Heart left ventricle (tissue), 13 donors: Measurements from ENCODE around the gene EXOC2.

Experiments used
- POLR2A ChIP-seq, 2 donors: fragments of 450-650 bp; IDR thresholded peaks; one replicate each; pipeline ENCODE4 v1.6.1; 2017; ENCODE audit warnings: antibody characterized with exemption in 2 of 2, mild to moderate bottlenecking in 2 of 2, moderate library complexity in 2 of 2
- TF ChIP-seq, protein P1 (sequence below), 12 donors: fragments of 200-600 bp; sonication (generic) in 4 of 12; IDR thresholded peaks; one replicate each; pipeline versions ENCODE4 v1.5.0 to v1.8.0; 2018 to 2022; ENCODE audit warnings: antibody characterized with exemption in 12 of 12, mild to moderate bottlenecking in 5 of 12
- donor health status: ischemic (EF 13 %, LVEDD 7.1; RV severe dilation, severe dysfunction).
- donor health status: DM: no; HTN: yes; CAD: no.
- donor health status: DM: no; HTN: no; CAD: no.
- donor health status: ischemic (EF 25% LVEDD 6.9; RV normal size, moderate dysfunction).
- donor health status: ischemic (EF 25% LVEDD 5.7; RV mildly dilated, moderate dysfunction).
- donor health status: ischemic (EF 35%, LVEDD 5.7; RV mildly dilated, moderate dysfunction).
- donor health status: nonischemic (EF 11% LVEDD 7.7; RV severe dilation, severe dysfunction).
- donor health status: DM: yes; HTN: yes; CAD: no.
- donor health status: PGD.
- donor health status: ischemic (EF 29% LVEDD 5.4; RV normal size, mild dysfunction).
- donor health status: nonischemic (EF 23%, LVEDD 6.1; RV moderate dilation, normal function).

DNA sequence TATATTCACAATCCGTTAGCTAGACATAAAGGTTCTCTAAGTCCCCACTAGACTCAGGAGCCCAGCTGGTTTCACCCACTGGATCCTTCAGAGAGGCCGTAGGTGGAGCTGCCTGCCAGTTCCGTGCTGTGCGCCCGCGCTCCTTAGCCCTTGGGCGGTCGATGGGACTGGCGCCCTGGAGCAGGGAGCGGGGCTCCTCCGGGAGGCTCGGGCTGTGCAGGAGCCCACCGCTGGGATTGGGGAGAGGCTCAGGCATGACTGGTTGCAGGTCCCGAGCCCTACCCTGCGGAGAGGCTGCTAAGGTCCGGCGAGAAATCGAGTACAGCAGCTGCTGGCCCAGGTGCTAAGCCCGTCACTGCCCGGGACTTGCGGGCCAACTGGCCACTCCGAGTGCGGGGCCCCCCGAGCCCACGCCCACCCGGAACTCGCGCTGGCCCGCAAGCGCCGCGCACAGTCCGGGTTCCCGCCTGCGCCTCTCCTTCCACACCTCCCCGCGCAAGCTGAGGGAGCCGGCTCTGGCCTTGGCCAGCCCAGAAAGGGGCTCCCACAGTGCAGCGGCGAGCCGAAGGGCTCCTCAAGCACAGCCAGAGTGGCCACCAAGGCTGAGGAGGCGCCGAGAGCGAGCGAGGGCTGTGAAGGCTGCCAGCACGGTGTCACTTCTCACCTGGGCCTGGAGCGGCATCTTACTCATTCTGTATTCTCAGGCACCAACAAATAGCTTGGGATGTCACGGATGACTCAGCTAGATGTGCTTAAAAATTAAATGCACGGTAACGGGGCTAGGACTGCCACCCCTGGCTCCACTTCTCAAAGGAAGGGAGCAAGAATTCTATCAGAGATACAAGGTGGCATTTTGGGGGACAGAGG is 257.3 kb downstream of the EXOC2 start:
- TF ChIP-seq, protein P1, sequence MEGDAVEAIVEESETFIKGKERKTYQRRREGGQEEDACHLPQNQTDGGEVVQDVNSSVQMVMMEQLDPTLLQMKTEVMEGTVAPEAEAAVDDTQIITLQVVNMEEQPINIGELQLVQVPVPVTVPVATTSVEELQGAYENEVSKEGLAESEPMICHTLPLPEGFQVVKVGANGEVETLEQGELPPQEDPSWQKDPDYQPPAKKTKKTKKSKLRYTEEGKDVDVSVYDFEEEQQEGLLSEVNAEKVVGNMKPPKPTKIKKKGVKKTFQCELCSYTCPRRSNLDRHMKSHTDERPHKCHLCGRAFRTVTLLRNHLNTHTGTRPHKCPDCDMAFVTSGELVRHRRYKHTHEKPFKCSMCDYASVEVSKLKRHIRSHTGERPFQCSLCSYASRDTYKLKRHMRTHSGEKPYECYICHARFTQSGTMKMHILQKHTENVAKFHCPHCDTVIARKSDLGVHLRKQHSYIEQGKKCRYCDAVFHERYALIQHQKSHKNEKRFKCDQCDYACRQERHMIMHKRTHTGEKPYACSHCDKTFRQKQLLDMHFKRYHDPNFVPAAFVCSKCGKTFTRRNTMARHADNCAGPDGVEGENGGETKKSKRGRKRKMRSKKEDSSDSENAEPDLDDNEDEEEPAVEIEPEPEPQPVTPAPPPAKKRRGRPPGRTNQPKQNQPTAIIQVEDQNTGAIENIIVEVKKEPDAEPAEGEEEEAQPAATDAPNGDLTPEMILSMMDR (IDR thresholded peaks at IDR 0.05) = no peak
- no peak for TF ChIP-seq POLR2A (IDR thresholded peaks at IDR 0.05)
